H9 (cell line): ENCODE data around the gene TSSK6. TPM values are rescaled to one million over a fixed set of nuclear protein-coding genes. Genes with fewer than 3 reads are reported as not detected.

Experiments
- DNase-seq: peaks from one replicate; pipeline ENCODE4 v3.0.0-alpha.2; 2017
- H2AFZ ChIP-seq: one replicate; pipeline ENCODE4 v1.6.1; 2013; ENCODE audit warnings: mild to moderate bottlenecking, low read length, control low read depth, moderate library complexity
- H2AK5ac ChIP-seq: 2 replicates; pipeline ENCODE4 v1.6.1; 2013; ENCODE audit warnings: low read length, control low read depth, mixed read lengths; ENCODE audit not compliant: insufficient read length
- H2BK120ac ChIP-seq: one replicate; pipeline ENCODE4 v1.6.1; 2013; ENCODE audit warnings: low read depth, mild to moderate bottlenecking, low read length, control low read depth, inconsistent platforms; ENCODE audit not compliant: poor library complexity, severe bottlenecking
- H2BK12ac ChIP-seq: 2 replicates; pipeline ENCODE4 v1.6.1; 2013; ENCODE audit warnings: low read length, control low read depth, mixed read lengths, low read depth; ENCODE audit not compliant: insufficient read length
- H2BK15ac ChIP-seq: 2 replicates; pipeline ENCODE4 v1.6.1; 2013; ENCODE audit warnings: low read depth, low read length, control low read depth
- H2BK20ac ChIP-seq: one replicate; pipeline ENCODE4 v1.6.1; 2013; ENCODE audit warnings: low read depth, mild to moderate bottlenecking, low read length, control low read depth, inconsistent platforms; ENCODE audit not compliant: poor library complexity, severe bottlenecking
- H2BK5ac ChIP-seq: 2 replicates; pipeline ENCODE4 v1.6.1; 2013; ENCODE audit warnings: low read length, control low read depth, mixed read lengths; ENCODE audit not compliant: insufficient read length
- H3K14ac ChIP-seq: 2 replicates; pipeline ENCODE4 v1.6.1; 2013; ENCODE audit warnings: low read length, control low read depth; ENCODE audit not compliant: insufficient read depth
- H3K18ac ChIP-seq: 2 replicates; pipeline ENCODE4 v1.6.1; 2013; ENCODE audit warnings: low read depth, mild to moderate bottlenecking, mixed read lengths, low read length, control low read depth; ENCODE audit not compliant: insufficient read length
- H3K23ac ChIP-seq: 2 replicates; pipeline ENCODE4 v1.6.1; 2013; ENCODE audit warnings: low read length, control low read depth, mixed read lengths, low read depth; ENCODE audit not compliant: insufficient read length
- H3K23me2 ChIP-seq: 2 replicates; pipeline ENCODE4 v1.6.1; 2013; ENCODE audit warnings: low read depth, mild to moderate bottlenecking, mixed read lengths, low read length, control low read depth; ENCODE audit not compliant: insufficient read length, poor library complexity, severe bottlenecking
- H3K27ac ChIP-seq: 2 replicates; pipeline ENCODE4 v1.5.1; 2013; ENCODE audit warnings: low read length, control low read depth, mixed read lengths, low read depth; ENCODE audit not compliant: insufficient read length
- H3K27me3 ChIP-seq: 2 replicates; pipeline ENCODE4 v1.6.1; 2013; ENCODE audit warnings: low read length, control low read depth, inconsistent platforms; ENCODE audit not compliant: insufficient read depth
- H3K4ac ChIP-seq: 2 replicates; pipeline ENCODE4 v1.6.1; 2013; ENCODE audit warnings: low read depth, mild to moderate bottlenecking, control low read depth, inconsistent platforms, low read length, moderate library complexity
- H3K4me1 ChIP-seq: 2 replicates; pipeline ENCODE4 v1.6.1; 2013; ENCODE audit warnings: low read length, control low read depth, inconsistent platforms; ENCODE audit not compliant: insufficient read depth
- H3K4me2 ChIP-seq: 2 replicates; pipeline ENCODE4 v1.6.1; 2013; ENCODE audit warnings: low read length, control low read depth, mixed read lengths; ENCODE audit not compliant: insufficient read length, insufficient read depth
- H3K56ac ChIP-seq: 2 replicates; pipeline ENCODE4 v1.6.1; 2013; ENCODE audit warnings: low read depth, mild to moderate bottlenecking, mixed read lengths, low read length, control low read depth; ENCODE audit not compliant: insufficient read length
- H3K79me1 ChIP-seq: 2 replicates; pipeline ENCODE4 v1.6.1; 2013; ENCODE audit warnings: low read depth, mild to moderate bottlenecking, moderate library complexity, low read length, control low read depth, inconsistent platforms; ENCODE audit not compliant: insufficient read depth, poor library complexity, severe bottlenecking
- H3K79me2 ChIP-seq: 2 replicates; pipeline ENCODE4 v1.6.1; 2013; ENCODE audit warnings: low read length, control low read depth, inconsistent platforms; ENCODE audit not compliant: insufficient read depth
- H3K9ac ChIP-seq: 2 replicates; pipeline ENCODE4 v1.6.1; 2013; ENCODE audit warnings: low read length, control low read depth, mixed read lengths; ENCODE audit not compliant: insufficient read length; ENCODE audit errors: extremely low read depth
- H3K9me3 ChIP-seq: one replicate; pipeline ENCODE4 v1.6.1; 2013; ENCODE audit warnings: low read depth, low read length, inconsistent platforms; ENCODE audit not compliant: control insufficient read depth
- H3T11ph ChIP-seq: one replicate; pipeline ENCODE4 v1.6.1; 2013; ENCODE audit warnings: mild to moderate bottlenecking, low read length, control low read depth, inconsistent platforms
- H4K20me1 ChIP-seq: one replicate; pipeline ENCODE4 v1.6.1; 2013; ENCODE audit not compliant: control insufficient read depth, insufficient read length, insufficient read depth
- H4K5ac ChIP-seq: 2 replicates; pipeline ENCODE4 v1.6.1; 2013; ENCODE audit warnings: low read depth, mild to moderate bottlenecking, mixed read lengths, low read length, control low read depth; ENCODE audit not compliant: insufficient read length
- H4K8ac ChIP-seq: replicated peaks from 2 replicates; pipeline ENCODE4 v1.6.1; 2013; ENCODE audit warnings: low read length, control low read depth, mixed read lengths, low read depth; ENCODE audit not compliant: insufficient read length
- H4K91ac ChIP-seq: 2 replicates; pipeline ENCODE4 v1.6.1; 2013; ENCODE audit warnings: low read depth, mild to moderate bottlenecking, moderate library complexity, mixed read lengths, low read length, control low read depth; ENCODE audit not compliant: insufficient read length
- H3K27ac Mint-ChIP-seq, 3 experiments: 2 replicates in 2 of 3; 3 replicates in 1 of 3; pipeline ENCODE4 v1.8.0; 2020 to 2021; ENCODE audit warnings: mixed read lengths in 3 of 3, mild to moderate bottlenecking in 1 of 3, moderate library complexity in 1 of 3
- H3K27me3 Mint-ChIP-seq: 2 replicates; pipeline ENCODE4 v1.8.0; 2021; ENCODE audit warnings: low read depth, mild to moderate bottlenecking, moderate library complexity, mixed read lengths
- H3K36me3 Mint-ChIP-seq, 3 experiments: 2 replicates in 2 of 3; 3 replicates in 1 of 3; pipeline ENCODE4 v1.8.0; 2020 to 2021; ENCODE audit warnings: low read depth in 3 of 3, mixed read lengths in 3 of 3; ENCODE audit not compliant: insufficient read depth in 1 of 3
- H3K4me1 Mint-ChIP-seq, 2 experiments: 2 replicates each; pipeline ENCODE4 v1.8.0; 2020; ENCODE audit warnings: mixed read lengths in 2 of 2
- H3K4me3 Mint-ChIP-seq, 2 experiments: 2 replicates in 1 of 2; 3 replicates in 1 of 2; pipeline ENCODE4 v1.8.0; 2020 to 2021; ENCODE audit warnings: mild to moderate bottlenecking in 2 of 2, mixed read lengths in 2 of 2, moderate library complexity in 1 of 2
- H3K9me3 Mint-ChIP-seq, 2 experiments: 2 replicates in 1 of 2; 3 replicates in 1 of 2; pipeline ENCODE4 v1.8.0; 2020; ENCODE audit warnings: mild to moderate bottlenecking in 2 of 2, mixed read lengths in 2 of 2, moderate library complexity in 1 of 2
- WGBS: extraction: QIAGEN DNeasy Blood & Tissue Kit; methylation state at CpG from one replicate; pipeline ENCODE4 v1.1.7; 2013; ENCODE audit warnings: missing lambda C conversion rate, low lambda C conversion rate, mixed read lengths; ENCODE audit not compliant: insufficient read length; ENCODE audit errors: extremely low coverage; 5-methylcytosine and 5-hydroxymethylcytosine counted together
- total RNA-seq: library from RNA; stranded (reverse); gene quantifications from 2 replicates; pipeline ENCODE4 v1.2.1, GENCODE V29; 2021
- TF ChIP-seq, protein P1 (sequence below): fragments of 200-600 bp; sonication (generic); conservative IDR thresholded peaks from 3 replicates; pipeline ENCODE4 v1.8.0; 2021; ENCODE audit warnings: antibody characterized with exemption, mild to moderate bottlenecking

Gene TSSK6
- total RNA-seq, 1 experiment from 2014 or later: 2.6 TPM

GRCh38 chr19:19526581-19527370 is 11.4 kb upstream of the TSSK6 start:
- Histone ChIP-seq H3K9ac (no peak overlapping the region), H2BK120ac (no peak overlapping the region), H3K23me2 (no peaks in the 10 kb centered on the region), H4K91ac (no peak overlapping the region), H3K79me2 (no peaks in the 10 kb centered on the region; the same call in 1 of the 2 replicates), H3K27ac (no peak overlapping the region), H4K20me1 (peaks cover 3% of the 10 kb centered on the region), H3K4ac (no peak overlapping the region), H4K5ac (no peak overlapping the region), H3K4me1 (no peaks in the 10 kb centered on the region), H3K56ac (no peak overlapping the region), H3K4me2 (no peak overlapping the region), H3K9me3 (no peaks in the 10 kb centered on the region), H2AK5ac (no peak overlapping the region), H2AFZ (no peak overlapping the region), H3K18ac (no peak overlapping the region), H2BK20ac (no peak overlapping the region), H3K23ac (no peak overlapping the region), H2BK15ac (no peak overlapping the region), H3K27me3 (no peaks in the 10 kb centered on the region), H3K14ac (no peak overlapping the region), H3K79me1 (peaks cover 5% of the 10 kb centered on the region), H2BK12ac (no peak overlapping the region), H2BK5ac (no peak overlapping the region), H3T11ph (no peak overlapping the region), H4K8ac (no peak overlapping the region)
- no peak for DNase-seq
- peaks cover 13 to 63% (median 47%) of the 10 kb centered on the region in 3 experiments; a peak in 6 of 7 replicates for H3K36me3 Mint-ChIP-seq
- peak overlapping the region in 2 of 3 experiments; percentile 44 to 75; a peak in 2 of 7 replicates for H3K27ac Mint-ChIP-seq
- no peak overlapping the region for H3K4me3 Mint-ChIP-seq
- TF ChIP-seq, protein P1, sequence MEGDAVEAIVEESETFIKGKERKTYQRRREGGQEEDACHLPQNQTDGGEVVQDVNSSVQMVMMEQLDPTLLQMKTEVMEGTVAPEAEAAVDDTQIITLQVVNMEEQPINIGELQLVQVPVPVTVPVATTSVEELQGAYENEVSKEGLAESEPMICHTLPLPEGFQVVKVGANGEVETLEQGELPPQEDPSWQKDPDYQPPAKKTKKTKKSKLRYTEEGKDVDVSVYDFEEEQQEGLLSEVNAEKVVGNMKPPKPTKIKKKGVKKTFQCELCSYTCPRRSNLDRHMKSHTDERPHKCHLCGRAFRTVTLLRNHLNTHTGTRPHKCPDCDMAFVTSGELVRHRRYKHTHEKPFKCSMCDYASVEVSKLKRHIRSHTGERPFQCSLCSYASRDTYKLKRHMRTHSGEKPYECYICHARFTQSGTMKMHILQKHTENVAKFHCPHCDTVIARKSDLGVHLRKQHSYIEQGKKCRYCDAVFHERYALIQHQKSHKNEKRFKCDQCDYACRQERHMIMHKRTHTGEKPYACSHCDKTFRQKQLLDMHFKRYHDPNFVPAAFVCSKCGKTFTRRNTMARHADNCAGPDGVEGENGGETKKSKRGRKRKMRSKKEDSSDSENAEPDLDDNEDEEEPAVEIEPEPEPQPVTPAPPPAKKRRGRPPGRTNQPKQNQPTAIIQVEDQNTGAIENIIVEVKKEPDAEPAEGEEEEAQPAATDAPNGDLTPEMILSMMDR: no peak
- no peaks in the 10 kb centered on the region for H3K9me3 Mint-ChIP-seq
- peaks cover 8 to 27% of the 10 kb centered on the region in 2 experiments for H3K4me1 Mint-ChIP-seq
- no peaks in the 10 kb centered on the region for H3K27me3 Mint-ChIP-seq
- no CpG with 5 or more reads among the region's 28 CpGs for WGBS
